HG03025 (cell line): Measurements from ENCODE around the gene AK5.

ENCODE experiments used
- ATAC-seq: cut with Tn5 transposase; IDR thresholded peaks from one replicate; pipeline ENCODE4 v1.9.1; 2021; ENCODE audit warnings: mild to moderate bottlenecking, moderate library complexity; ENCODE audit not compliant: unreplicated experiment, low FRiP score

Gene AK5

GRCh38 chr1:77533660-77534305, 252.0 kb downstream of the AK5 start:
- peak; percentile 56 for ATAC-seq

- ATAC-seq, result no peak
These were observed 252.6 kb downstream of the AK5 start for GRCh38 chr1:77534456-77534855.

- ATAC-seq, result no peak
These were observed 255.0 kb downstream of the AK5 start for GRCh38 chr1:77536813-77537212.

GRCh38 chr1:77538956-77539518, 257.2 kb downstream of the AK5 start:
- ATAC-seq, result peak; percentile 49

DNA sequence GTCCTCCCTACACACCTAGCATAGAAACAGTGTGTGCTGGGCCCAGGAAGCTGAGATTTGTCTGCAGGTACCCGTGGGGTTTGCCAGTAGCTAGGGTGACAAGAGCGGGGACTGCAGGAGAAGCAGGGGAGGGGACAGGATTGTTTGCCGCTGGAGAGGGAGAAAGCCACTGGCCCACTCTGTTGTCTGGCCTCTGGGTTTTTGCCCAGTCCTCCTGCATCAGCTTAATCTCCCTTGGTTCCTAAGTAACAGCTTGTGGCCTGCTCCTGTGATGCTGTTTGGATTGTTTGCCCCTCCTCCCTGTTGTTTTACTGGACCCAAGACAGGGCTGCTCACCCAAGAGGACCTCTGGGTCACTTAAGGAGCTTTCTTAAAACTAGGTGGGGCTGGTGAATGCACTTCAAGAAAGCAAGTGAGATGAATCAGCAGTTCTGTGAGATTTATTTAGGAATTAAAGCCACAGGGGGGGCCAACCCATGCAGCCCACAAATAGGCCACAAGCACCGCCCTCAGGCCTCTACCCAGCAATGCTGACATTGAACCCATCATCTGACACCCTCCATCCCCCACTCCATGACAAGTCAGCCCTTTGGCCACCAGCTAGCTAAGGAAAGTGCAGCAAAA, 257.8 kb downstream of the AK5 start:
- no peak for ATAC-seq

GRCh38 chr1:77540501-77541161, 258.8 kb downstream of the AK5 start:
- ATAC-seq, result no peak

GRCh38 chr1:77541162-77541545, 259.3 kb downstream of the AK5 start:
- no peak for ATAC-seq

GRCh38 chr1:77542813-77543420, 261.1 kb downstream of the AK5 start:
- no peak for ATAC-seq

DNA sequence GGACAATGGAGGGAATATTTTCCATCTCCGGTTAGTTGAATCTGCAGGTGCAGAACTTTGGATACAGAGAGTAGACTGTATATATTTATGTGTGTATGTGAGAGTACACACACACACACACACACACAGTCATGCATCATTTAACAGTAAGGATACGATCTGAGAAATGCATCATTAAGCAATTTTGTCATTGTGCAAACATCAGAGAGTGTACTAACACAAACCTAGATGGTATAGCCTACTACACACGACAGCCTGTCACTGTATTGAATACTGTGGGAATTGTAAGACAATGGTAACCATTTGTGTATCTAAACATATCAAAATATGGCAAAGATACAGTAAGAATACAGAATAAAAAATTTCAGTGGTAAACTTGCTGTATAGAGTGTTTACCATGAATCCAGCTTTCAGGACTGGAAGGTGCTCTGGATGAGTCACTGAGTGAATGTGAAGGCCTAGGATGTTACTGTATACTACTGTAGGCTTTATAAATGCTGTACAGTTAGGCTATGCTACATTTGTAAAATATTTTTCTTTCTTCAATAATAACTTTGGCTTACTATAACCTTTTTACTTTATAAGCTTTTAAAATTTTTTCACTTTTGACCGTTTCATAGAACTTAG, 262.1 kb downstream of the AK5 start:
- ATAC-seq, result no peak

GRCh38 chr1:77544845-77545244, 263.0 kb downstream of the AK5 start:
- ATAC-seq, result no peak

DNA sequence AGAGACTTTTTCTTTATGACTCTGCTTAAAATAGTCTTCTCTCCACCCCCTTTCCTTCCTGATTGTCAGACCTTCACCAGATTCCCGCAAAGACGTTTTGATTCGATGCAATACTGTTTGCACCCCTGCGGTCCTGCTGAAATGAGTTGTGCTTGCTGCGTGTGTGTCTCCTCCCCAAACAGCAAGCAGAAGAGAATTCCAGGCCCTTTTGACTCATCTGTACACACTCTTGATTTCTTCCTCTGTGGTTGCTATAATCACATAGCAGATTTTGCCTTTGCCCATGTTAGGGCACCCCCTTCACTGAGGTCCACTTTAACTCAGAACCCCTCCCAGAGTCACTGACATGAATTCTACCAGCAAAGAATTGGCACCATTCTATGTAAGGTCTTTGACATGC, 264.2 kb downstream of the AK5 start:
- ATAC-seq, result no peak

- ATAC-seq, result no peak
These were observed 265.1 kb downstream of the AK5 start for GRCh38 chr1:77546890-77547289.

GRCh38 chr1:77548285-77548684, 266.5 kb downstream of the AK5 start:
- ATAC-seq, result no peak

DNA sequence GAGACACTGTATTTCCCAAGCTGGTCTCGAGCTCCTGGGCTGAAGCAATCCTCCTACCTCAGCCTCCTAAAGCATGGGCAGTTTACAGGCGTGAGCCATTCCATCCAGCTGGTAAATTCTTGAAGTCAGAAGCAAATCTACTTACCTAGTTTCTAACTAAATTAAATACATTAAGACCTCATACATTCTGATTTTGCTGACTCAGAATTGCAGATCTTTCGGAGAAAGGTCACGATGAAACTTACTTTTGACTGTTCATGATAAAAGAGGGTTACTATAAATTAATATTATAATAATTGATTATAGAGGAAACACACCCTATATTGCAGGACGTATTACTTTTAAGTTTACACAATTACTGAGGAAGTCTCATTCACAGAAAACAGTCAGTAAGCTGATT, 268.3 kb downstream of the AK5 start:
- ATAC-seq, result no peak

GRCh38 chr1:77552626-77553025, 270.8 kb downstream of the AK5 start:
- no peak for ATAC-seq

DNA sequence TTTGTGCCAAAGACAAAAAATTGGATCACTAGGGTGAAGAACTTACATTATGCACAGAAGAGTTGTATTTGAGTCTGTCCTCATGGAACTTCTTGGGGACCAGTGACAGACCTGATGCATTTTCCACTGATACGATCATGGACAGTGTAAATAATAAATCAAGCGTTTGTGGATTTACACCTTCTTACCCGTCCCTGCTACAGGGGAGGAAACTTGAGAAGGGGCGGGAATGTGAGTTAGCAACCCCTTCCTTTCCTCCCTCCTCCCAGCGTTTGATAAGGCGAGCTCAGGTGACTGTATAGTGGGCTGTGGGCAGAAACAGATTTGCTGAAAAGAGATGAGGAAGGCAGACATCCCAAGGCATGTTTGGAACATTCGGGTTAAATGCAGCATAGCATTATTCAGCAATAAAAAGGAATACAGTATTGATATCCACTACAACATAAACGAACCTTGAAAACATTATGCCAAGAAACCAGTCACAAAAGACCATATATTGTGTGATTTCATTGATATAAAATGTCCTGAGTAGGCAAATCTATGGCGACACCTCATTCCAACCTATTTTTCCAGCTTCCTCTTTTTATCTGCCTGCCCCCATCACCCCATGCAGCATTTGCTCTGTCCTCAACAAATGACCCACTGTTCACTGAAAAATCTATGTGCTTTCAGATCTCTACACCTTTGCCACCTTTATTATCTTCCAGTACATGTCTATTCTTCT, 271.9 kb downstream of the AK5 start:
- ATAC-seq, result no peak

DNA sequence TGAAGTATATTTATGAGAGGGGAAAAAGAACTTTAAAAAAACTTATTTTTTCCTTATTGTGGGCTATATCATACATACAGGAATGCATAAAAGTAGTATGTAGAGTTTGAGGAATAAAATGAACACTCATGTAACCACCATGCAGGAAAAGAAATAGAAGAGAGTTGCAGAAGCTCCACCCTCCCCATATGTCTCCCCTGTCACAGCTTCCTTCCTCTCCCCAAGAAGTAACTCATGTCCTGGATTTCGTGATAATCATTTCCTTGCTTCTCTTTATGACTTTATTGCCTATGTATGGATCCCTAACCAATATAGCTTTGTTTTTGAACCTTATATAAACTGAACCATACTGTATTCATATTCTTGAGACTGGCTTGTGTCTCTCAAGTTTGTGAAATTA, 274.2 kb downstream of the AK5 start:
- no peak for ATAC-seq

DNA sequence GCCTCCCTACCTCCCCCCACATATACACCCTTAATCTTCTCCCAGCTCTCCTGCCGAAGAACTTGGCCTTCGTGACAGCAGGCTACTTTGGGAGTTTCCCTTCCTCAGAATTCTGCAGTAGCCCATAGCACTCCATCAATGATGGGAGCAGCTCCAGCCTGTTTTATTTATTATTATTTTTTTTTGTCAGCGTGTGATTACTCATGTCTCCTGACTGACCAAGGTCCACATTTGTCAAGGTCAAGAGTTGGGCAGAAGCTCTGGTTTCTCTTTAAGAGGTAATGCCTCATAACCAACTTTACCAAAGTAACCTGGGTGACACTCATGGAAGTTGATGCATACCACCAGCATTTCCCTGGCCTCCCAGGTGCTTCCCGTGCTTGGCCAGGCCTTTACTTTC, 275.2 kb downstream of the AK5 start:
- no peak for ATAC-seq

DNA sequence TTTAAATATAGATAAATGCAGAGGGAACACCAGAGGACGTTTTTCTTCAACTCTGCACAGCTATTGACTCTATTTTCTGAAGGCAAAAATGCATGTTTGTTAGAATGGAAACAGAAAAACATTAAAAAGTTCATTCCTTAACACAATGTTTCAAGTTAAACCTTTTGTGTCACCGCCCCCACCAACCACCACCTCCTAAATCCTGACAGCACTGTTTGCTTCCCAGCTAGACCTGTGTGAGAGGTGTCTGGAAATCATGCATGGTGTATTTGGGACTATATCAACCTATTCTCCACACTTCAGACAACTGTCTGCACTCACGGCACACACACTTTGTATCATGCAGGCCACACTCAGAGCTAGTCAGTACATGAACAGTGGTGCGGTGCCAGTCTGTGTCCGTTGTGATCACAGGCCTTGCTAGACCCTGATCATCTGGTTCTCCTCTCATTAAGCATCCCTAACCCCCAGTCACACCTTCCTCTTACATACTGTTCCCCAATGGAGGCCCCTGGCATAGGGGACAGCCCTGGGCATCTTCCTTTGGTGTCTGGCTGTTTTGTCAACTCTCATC, 276.9 kb downstream of the AK5 start:
- ATAC-seq, result no peak

GRCh38 chr1:77560741-77561140, 278.9 kb downstream of the AK5 start:
- ATAC-seq, result no peak
